ENCODE data around the gene HBA2. TPM values are rescaled to one million over a fixed set of nuclear protein-coding genes. Genes with fewer than 3 reads are reported as not detected.

The HBA2 gene
- total RNA-seq, 1 experiment from 2014 or later: not detected

- no peak for ATAC-seq
- Histone ChIP-seq H2AFZ (ENCODE audit: low read length) (no peak overlapping the region), H3F3A (ENCODE audit: low read length, unreplicated experiment) (no peaks in the 10 kb centered on the region), H3K4me1 (ENCODE audit: insufficient read depth, low read length) (no peaks in the 10 kb centered on the region), H3K27me3 (ENCODE audit: low read length) (peaks cover 20% of the 10 kb centered on the region), H3K4me2 (ENCODE audit: low read length) (no peak overlapping the region), H3K9me2 (replicated peaks; ENCODE audit: low read length) (no peaks in the 10 kb centered on the region), H3K9me3 (ENCODE audit: low read length) (no peaks in the 10 kb centered on the region), H3K4me3 (ENCODE audit: low read length) (no peak overlapping the region), H4K20me1 (ENCODE audit: low read length) (no peaks in the 10 kb centered on the region), H3K79me2 (ENCODE audit: low read length) (no peaks in the 10 kb centered on the region), H3K36me3 (ENCODE audit: low read depth, low read length) (no peaks in the 10 kb centered on the region), H3K27ac (ENCODE audit: low read length) (no peak overlapping the region), H3K9ac (ENCODE audit: low read length) (no peak overlapping the region)
- CTCF ChIA-PET: no interaction called here
- POLR2A ChIA-PET (ENCODE audit: unreplicated experiment): no interaction called here
- BruUV-seq (replicated peaks): no TSS peak
- no peak for DNase-seq
- intact Hi-C loops (cut with micrococcal nuclease): no loop called here
- TF ChIP-seq CTCF (conservative IDR thresholded peaks at IDR 0.05; ENCODE audit: low read depth, low read length) (no peak), EZH2 (IDR thresholded peaks at IDR 0.05; ENCODE audit: low read length, unreplicated experiment) (no peak), EZH2phosphoT487 (IDR thresholded peaks at IDR 0.05; ENCODE audit: borderline replicate concordance, low read length) (no peak)
These were observed 7.7 kb upstream of the HBA2 start for GRCh38 chr16:164827-165538.

DNA sequence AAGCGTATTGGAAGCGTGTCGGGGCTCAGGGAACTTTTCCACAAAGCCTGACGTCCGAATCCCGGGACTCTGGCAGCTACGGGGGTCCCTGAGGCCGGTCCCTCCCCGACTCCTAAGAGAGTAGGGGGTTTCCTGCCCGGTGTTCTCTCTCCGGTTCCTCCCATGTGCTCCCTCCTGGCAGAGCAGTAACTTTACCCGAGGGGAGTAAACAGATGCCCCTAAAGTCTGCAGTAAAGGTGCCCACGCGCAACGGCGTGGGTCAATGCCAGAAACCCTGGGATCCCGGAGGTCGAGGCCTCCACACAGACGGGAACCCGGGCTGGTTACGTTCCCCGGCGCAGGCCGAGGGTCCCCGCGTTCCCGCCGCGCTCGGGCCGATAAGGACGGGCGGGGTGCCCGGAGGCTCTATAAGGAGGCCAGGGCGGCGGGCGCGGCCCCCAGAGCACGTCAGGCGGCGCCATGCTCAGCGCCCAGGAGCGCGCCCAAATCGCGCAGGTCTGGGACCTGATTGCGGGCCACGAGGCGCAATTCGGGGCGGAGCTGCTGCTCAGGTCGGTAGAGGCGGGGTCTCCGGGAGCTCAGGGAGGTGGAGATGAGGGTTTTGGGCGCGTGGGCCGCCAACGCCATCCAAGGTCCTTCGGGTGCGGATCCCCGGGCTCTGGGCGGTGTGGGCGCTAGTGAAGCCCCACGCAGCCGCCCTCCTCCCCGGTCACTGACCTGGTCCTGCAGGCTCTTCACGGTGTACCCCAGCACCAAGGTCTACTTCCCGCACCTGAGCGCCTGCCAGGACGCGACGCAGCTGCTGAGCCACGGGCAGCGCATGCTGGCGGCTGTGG, 6.9 kb upstream of the HBA2 start, which contains the start of gene HBM:
Gene HBM, plus strand, starts transcription at position 440 of the 836 bp plus-strand sequence. Its CDS starts 20 bp downstream, at position 460.
- no peak within 1 kb of the TSS for H2AFZ ChIP-seq (ENCODE audit: low read length)
- H3K4me3 ChIP-seq (ENCODE audit: low read length): no peak within 1 kb of the TSS
- intact Hi-C loops (cut with micrococcal nuclease): no loop called here

More for the DNA sequence above, 6.9 kb upstream of the HBA2 start, which contains the start of gene HBM:
- TF ChIP-seq CTCF (conservative IDR thresholded peaks at IDR 0.05; ENCODE audit: low read depth, low read length) (no peak), EZH2 (IDR thresholded peaks at IDR 0.05; ENCODE audit: low read length, unreplicated experiment) (peak; percentile 24)
- Histone ChIP-seq H3K9me3 (ENCODE audit: low read length) (no peaks in the 10 kb centered on the region), H3K9ac (ENCODE audit: low read length) (no peak within 1 kb of the TSS), H3K4me1 (ENCODE audit: insufficient read depth, low read length) (no peaks in the 10 kb centered on the region), H3K4me2 (ENCODE audit: low read length) (no peak within 1 kb of the TSS), H3K27me3 (ENCODE audit: low read length) (peaks cover 20% of the 10 kb centered on the region), H3K79me2 (ENCODE audit: low read length) (no peaks in the 10 kb centered on the region), H4K20me1 (ENCODE audit: low read length) (no peaks in the 10 kb centered on the region), H3K27ac (ENCODE audit: low read length) (no peak within 1 kb of the TSS), H3K36me3 (ENCODE audit: low read depth, low read length) (no peaks in the 10 kb centered on the region), H3F3A (ENCODE audit: low read length, unreplicated experiment) (no peaks in the 10 kb centered on the region), H3K9me2 (replicated peaks; ENCODE audit: low read length) (no peaks in the 10 kb centered on the region)
- DNase-seq (no peak), ATAC-seq (no peak)
- BruUV-seq (replicated peaks): no TSS peak
- ChIA-PET CTCF (no interaction called here), POLR2A (ENCODE audit: unreplicated experiment) (no interaction called here)

All from PC-3 (cell line).